ENCODE results near the gene PLEK. TPM values are rescaled to one million over a fixed set of nuclear protein-coding genes. Genes with fewer than 3 reads are reported as not detected.
A peak's percentile ranks its signal among the peaks of the same experiment; 100 is the strongest.

PLEK gene
- total and polyA plus RNA-seq, 9 of the 15 experiments (the other 6 are each of a cell fraction or from before 2014, with no cell fraction given), result 0.14 to 1.2 (median 0.36) TPM

GRCh38 chr2:68420254-68420910 is 55.3 kb downstream of the PLEK start (continued):
- TF ChIP-seq, protein P1, sequence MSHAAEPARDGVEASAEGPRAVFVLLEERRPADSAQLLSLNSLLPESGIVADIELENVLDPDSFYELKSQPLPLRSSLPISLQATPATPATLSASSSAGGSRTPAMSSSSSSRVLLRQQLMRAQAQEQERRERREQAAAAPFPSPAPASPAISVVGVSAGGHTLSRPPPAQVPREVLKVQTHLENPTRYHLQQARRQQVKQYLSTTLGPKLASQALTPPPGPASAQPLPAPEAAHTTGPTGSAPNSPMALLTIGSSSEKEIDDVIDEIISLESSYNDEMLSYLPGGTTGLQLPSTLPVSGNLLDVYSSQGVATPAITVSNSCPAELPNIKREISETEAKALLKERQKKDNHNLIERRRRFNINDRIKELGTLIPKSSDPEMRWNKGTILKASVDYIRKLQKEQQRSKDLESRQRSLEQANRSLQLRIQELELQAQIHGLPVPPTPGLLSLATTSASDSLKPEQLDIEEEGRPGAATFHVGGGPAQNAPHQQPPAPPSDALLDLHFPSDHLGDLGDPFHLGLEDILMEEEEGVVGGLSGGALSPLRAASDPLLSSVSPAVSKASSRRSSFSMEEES (CRISPR knock-in tag; IDR thresholded peaks at IDR 0.05), result 0 out of 2 replicates have a peak, but pooled peaks have one; percentile 7
- TF ChIP-seq CAMTA2 (CRISPR knock-in tag; conservative IDR thresholded peaks at IDR 0.05), result no peak
- peak in 1 of 2 experiments; percentile 90; a peak in 1 of 4 replicates for TF ChIP-seq SRF (CRISPR knock-in tag; IDR thresholded peaks at IDR 0.05)
- TF ChIP-seq ILK (tag; IDR thresholded peaks at IDR 0.05; ENCODE audit: borderline replicate concordance, low read depth), result peak; percentile 56; the same call in 1 of the 2 replicates
- 0 out of 2 replicates have a peak, but pooled peaks have one; percentile 8 for TF ChIP-seq ELF4 (CRISPR knock-in tag; IDR thresholded peaks at IDR 0.05)
- no peak for TF ChIP-seq STAG1 (CRISPR knock-in tag; IDR thresholded peaks at IDR 0.05; ENCODE audit: borderline replicate concordance)
- no peak for TF ChIP-seq ZKSCAN1 (IDR thresholded peaks at IDR 0.05; ENCODE audit: low read depth, low read length)
- TF ChIP-seq EP300 (IDR thresholded peaks at IDR 0.05; ENCODE audit: low read length), result peak; percentile 95
- peak; percentile 16; the same call in 1 of the 2 replicates for TF ChIP-seq TRIM28 (IDR thresholded peaks at IDR 0.05)
- peak; percentile 91; the same call in 1 of the 2 replicates for TF ChIP-seq DMBX1 (CRISPR knock-in tag; IDR thresholded peaks at IDR 0.05; ENCODE audit: borderline replicate concordance)
- no peak for TF ChIP-seq CBFA2T3 (IDR thresholded peaks at IDR 0.05)
- TF ChIP-seq ZNF232 (CRISPR knock-in tag; IDR thresholded peaks at IDR 0.05), result no peak
- TF ChIP-seq ZNF584 (CRISPR knock-in tag; IDR thresholded peaks at IDR 0.05; ENCODE audit: low read depth), result peak; percentile 81
- TF ChIP-seq ZNF778 (CRISPR knock-in tag; IDR thresholded peaks at IDR 0.05), result no peak
- peak; percentile 96 for TF ChIP-seq ZNF586 (CRISPR knock-in tag; conservative IDR thresholded peaks at IDR 0.05)
- peak; percentile 90 for TF ChIP-seq ZNF766 (CRISPR knock-in tag; conservative IDR thresholded peaks at IDR 0.05)
- TF ChIP-seq ZNF197 (CRISPR knock-in tag; IDR thresholded peaks at IDR 0.05; ENCODE audit: low read depth), result peak; percentile 72
- TF ChIP-seq JUNB (CRISPR knock-in tag; conservative IDR thresholded peaks at IDR 0.05), result peak; percentile 79; the same call in 1 of the 2 replicates
- peak; percentile 61; the same call in 1 of the 2 replicates for TF ChIP-seq ESRRA (IDR thresholded peaks at IDR 0.05; ENCODE audit: borderline replicate concordance, low read depth)
- peak; percentile 100 for TF ChIP-seq ZSCAN32 (CRISPR knock-in tag; IDR thresholded peaks at IDR 0.05)
- no peak for TF ChIP-seq MBD1 (CRISPR knock-in tag; IDR thresholded peaks at IDR 0.05)
- no peak for TF ChIP-seq MCM2 (IDR thresholded peaks at IDR 0.05; ENCODE audit: low read depth)
- peak; percentile 57 to 62 for TF ChIP-seq RAD21 (CRISPR knock-in tag; conservative IDR thresholded peaks at IDR 0.05 in 1 of 2, IDR thresholded peaks at IDR 0.05 in 1 of 2)
- TF ChIP-seq MTA1 (IDR thresholded peaks at IDR 0.05; ENCODE audit: borderline replicate concordance), result peak; percentile 59; the same call in 1 of the 2 replicates
- peak; percentile 71; the same call in 1 of the 2 replicates for TF ChIP-seq EHMT2 (IDR thresholded peaks at IDR 0.05)
- TF ChIP-seq DDX20 (tag; IDR thresholded peaks at IDR 0.05; ENCODE audit: low read depth), result peak; percentile 63; the same call in 1 of the 2 replicates
